Activated gamma-delta T cell treated with Interleukin-2 at 50 U/mL for 16 hours (primary cell): ENCODE data around the gene SLC2A13.
"Not testable (repeated sequence)": the region's sequence is repeated elsewhere in the genome, so short reads cannot be mapped to it uniquely, and the experiment has no call there.

ENCODE experiments used
- DNase-seq: peaks from one replicate; pipeline ENCODE4 v3.0.0-alpha.2; 2020

SLC2A13 gene

DNA sequence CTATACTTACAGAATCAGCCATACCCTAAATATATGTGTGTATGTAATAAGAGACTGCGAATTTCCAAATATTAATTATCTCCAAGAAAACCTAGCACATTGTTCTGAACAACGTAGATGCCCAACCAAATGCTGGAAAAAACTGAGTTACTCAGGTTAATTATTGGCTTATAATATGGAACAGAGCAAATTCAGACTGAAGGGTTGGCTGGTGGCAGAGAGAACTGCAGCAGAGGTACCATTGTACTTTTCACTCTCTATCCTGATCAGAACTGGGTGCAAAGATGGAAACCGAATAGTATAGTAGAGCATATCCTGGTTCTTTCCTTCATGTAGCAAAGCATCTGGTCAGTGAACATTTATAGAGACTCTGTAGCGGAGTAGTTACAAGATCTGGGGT is 185.7 kb downstream of the SLC2A13 start:
- no peak for DNase-seq

DNA sequence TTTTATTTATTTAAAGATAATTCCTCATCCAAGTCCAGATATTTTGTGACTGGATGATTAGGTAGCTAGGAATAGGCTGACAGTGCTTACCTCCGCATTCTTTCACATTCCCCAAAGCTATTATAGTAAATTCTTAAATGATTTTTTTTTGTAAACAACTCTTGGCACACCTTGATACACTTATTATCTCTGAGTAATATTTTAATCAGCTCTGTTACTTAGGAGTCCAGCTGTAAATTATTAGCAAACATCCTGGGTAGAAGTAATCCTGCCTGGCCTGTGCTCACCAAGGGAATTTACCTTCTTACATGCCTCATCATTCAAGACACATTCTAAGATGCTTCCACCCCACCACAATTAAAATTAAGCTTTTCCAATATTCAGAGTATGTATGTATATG is 186.1 kb downstream of the SLC2A13 start:
- DNase-seq, result no peak

DNA sequence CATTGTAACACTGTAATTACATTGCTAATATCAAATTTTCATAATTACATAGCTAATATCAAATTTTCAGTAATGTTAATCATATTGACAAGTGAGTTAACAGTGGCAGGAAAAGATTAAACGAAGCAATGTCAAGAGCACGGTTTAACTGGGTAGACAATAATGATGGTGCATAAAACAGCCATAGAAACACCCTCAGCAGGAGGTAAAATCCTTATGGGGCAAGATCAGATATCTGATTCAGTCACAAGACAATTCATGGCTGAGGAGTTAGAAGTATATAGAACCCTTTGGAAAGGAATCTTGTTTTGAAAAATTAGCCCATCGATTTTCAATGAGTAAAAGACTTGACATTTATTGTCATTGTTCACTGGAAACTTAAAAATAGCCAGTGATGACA is 190.6 kb downstream of the SLC2A13 start:
- no peak for DNase-seq

DNA sequence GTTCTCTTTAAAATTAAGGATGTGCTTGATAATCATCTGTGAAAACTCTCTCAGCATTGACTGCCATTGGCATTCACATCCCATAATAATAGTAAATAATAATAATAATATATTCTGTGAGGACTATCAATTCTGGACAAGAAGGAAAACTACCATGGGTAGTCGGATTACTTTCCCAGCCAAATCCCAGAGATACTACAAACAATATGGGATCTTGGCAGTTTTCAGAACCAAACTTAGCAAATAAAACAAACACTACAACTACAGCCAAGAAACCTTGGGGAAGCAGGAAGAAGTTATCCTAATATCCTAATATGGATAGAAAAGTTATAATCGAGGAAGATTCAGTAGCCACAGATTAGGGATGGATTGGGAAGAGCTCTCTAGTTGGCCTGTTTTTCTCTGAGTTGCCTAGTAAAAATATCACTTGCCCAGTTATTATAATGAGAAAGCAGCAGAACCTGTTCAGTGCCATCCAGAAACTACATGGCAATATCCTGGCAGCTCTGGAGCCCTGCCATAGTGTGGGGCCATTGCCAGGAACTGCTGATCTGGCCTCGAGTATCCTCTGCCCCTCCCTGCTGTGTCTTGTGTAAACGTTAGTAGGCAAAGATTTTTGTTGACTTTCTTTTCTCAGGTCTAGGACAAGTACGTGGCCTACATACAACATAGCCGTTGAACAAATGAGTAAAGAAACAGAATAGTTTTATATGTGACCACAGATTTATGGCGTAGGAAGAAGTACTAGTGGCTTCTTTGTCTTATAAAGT is 193.5 kb downstream of the SLC2A13 start:
- no peak for DNase-seq

DNA sequence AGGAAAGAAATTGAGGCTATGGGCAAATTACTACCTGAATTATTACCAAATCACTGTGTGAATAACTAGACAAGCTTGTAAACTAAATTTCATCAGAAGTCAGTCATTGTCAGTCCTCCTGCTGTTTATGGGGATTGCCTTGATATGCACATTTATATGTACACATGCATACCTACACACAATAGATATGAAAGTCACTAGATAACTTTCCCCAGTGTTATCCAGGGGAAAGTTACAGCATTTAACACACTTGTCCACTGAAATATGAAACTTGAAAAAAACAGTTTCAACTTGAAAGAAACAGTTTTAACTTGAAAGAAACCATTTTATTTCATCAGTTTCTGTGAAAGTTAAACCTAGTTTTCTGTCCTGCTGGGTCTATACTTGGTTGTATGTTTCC is 199.6 kb downstream of the SLC2A13 start:
- no peak for DNase-seq

DNA sequence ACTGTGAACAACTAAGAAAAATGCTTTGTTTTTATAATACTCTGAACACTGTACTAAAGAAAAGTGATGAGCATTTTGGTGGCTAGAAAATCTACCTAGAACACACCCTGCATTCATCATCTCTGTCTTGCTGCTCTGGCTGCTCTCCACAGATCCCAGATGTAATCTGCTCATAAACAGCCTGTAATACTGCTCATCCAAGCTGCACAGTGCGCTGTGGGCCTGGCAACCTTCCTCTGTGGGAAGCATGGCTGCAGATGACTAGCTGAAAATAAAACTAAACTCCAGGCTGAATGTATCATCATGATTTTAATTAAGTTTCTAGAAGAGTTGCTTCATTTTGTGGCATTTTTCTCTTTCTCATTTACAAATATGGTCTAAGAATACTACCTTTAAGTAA is 200.7 kb downstream of the SLC2A13 start:
- DNase-seq, result no peak

DNA sequence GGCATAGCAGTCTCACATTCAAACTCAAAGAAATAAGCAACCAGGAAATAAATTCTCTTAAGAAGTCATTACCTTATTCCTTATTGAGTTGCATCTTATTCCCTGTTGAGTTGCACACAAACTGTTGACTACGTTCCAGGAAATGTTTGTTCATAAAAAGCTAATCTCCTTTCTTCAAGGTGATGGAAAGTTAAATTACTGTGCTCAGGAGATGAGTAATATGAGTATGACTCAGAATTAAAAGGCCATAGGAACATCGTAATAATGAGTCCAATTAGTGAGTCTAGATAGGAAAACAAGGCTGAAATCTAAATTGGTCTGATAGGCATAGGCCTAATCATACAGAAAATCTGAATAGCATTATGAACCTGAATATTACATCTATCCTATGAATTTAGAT is 203.1 kb downstream of the SLC2A13 start:
- no peak for DNase-seq

DNA sequence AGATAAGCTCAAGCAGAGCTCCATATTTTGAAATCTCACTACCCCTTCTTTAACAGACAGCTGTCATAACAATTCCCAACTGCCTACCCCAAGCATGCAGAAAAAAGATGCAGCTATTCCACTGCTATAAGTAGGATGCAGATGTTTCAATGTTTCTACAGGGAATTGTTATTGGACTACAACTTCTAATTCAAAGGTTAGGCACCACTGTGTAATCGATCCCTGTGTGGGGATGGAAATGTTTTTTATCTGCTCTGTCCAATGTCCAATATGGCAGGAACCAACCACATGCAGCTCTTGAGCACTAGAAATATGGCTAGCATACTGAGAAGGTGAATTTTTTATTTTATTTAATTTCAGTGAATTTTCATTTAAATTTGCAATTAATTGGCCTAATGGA is 208.6 kb downstream of the SLC2A13 start:
- DNase-seq, result no peak

DNA sequence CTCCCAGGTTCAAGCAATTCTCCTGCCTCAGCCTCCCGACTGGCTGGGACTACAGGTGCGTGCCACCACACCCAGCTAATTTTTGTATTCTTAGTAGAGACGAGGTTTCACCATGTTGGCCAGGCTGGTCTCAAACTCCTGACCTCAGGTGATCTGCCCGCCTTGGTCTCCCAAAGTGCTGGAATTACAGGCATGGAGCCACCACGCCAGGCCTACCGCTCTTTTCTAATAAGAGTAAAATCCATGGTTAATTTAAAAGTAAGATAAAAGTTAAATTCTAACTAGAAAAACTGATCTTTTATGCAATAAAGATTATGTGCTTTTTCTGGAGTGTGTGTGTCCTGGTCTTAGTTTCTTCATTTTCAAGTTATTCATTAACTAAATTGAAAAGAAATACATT is 212.5 kb downstream of the SLC2A13 start:
- DNase-seq, result not testable (repeated sequence)

DNA sequence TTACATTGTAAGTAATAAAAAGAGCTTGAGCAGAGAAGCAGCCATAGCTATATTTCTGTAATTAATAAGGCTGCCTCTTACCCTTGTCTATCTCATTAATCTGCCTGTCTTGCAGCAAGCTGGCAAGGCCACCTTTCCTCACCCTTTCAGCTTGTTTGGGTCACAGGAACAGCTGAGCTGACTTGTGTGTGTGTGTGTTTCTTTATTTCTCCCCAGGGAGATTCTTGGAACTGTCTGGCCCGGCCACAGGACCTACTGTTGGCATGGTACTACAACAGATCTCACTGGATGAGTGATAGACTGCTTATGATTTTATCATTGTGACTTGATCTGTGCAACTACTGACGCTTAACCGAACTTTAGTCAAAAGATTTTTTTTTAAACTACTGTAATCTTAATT is 213.7 kb downstream of the SLC2A13 start:
- no peak for DNase-seq

DNA sequence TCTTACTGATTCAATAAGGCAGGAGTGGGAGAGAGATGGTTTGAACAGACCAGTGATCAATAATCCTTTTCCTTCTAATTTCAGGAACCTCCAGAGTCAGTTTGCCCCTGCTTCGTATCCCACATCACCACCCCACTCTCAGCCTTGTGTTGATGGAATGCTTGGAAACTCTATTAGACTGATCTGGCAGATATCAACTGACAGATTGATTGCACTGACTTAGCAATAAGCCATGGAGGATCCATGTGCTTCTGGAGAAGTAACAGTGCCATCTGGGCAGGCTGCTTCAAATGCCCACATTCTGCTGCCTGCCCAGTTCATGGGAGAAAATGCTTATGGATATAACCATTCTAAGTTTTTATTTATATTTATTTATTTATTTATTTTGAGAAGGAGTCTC is 218.0 kb downstream of the SLC2A13 start:
- DNase-seq, result no peak

DNA sequence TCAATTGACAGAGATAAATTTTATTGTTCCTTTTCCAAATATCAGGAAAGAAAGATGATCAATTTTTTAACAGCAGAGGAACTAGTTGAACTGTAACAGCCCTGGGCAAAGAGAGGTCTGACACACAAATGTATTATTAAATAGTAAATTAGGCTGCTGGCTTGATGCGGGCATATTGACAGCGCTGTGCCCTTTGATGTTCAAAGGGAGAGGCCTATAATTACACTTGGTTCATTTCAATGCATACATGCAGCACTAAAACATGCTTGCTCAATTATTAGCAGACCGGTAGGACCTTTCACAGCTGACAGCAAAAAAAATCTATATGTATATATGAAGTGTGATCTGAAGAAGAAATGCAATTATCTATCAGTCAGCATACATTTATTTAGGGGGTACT is 219.8 kb downstream of the SLC2A13 start:
- no peak for DNase-seq

DNA sequence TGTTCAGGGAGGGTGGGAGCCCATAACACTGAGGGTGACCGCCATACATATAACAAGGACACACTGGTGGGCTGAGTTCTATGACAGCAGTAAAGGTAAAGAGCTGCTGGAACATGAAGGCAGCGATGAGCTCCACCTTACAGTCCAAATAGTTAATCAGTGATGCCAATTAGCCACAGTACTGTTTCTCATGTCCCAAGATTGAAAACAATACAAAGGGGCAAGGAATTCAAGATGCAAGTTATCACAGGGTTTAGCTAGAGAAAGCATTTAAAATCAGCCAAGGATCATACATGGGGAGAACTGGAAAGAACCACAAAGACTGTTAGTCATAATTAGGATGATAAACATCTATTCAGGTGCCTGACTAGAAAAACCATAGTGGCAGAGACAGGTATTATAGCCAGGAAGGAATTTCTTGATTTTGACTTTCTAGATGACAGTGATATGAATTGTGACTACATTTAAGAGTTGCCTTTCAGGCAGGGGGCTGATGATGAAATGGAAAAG is 221.2 kb downstream of the SLC2A13 start:
- DNase-seq, result no peak

DNA sequence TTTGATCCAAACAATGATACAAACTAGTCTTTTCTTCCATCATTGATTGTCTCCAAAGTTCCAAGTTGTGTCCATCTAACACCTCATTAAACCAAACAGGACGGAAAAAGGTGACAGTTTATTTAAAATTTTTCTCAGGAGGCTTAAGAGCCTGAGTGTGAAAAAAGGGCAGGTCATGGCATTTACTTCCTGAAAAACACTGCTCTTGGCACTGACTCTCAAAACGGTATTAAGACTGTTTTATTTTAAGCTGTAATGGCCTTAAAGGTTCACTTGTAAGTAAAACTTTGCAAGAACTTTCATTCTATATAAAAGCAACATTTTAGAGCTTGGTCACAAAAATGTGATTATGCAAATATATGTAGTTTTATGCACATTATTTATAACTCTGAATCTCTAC is 222.5 kb downstream of the SLC2A13 start:
- no peak for DNase-seq

DNA sequence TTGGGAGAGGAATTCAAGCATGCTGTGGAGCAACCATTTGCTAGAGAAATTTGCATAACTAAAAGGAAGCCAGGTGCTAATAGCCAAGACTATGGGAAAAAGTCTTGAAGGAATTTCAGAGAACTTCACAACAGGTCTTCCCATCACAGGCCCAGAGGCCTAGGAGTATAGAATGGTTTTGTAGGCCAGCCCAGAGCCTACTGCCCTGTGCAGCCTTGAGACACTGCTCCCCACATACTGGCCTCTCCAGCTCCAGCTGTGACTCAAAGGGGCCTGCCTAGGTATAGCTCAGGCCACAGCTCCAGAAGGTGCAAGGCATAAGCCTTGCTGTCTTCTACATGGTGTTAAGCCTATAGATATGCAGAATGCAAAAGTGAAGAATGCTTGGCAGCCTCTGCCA is 227.1 kb downstream of the SLC2A13 start:
- no peak for DNase-seq

DNA sequence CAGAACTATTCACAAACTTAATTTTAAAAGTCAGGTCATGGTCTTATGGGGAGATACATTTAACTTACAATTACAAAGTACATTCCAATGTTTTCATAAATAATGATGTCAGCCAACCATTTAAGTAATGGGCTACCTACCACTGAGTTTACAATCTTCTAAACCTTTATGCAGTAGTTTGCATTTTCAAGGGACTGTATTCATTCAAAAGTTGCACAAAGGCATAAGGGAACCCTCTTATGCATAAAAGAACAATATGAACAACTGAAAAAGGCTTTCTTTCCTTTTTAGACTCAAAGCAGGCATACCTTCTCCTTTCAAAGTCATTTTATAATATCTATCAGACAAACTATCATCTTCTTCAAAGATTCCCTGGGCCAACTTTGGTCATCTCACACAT is 230.2 kb downstream of the SLC2A13 start:
- DNase-seq, result no peak

DNA sequence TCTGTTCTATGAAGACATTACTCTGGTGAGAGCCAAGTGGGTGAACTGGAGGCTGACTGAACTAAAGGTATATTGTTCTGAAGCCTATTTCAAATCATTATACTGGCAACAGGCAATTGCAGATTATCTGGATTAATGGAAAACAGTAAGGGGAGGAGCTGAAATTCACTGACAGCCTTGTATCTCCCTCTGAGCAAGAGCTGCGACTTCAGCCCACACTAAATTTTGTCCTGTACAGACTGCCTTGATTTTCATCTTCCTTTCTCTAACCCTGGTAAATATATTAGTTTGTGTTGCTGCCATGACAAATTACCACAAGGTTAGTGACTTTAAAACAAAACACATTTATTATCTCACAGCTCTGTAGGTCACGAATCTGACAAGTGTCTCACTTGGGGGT is 231.1 kb downstream of the SLC2A13 start:
- no peak for DNase-seq

DNA sequence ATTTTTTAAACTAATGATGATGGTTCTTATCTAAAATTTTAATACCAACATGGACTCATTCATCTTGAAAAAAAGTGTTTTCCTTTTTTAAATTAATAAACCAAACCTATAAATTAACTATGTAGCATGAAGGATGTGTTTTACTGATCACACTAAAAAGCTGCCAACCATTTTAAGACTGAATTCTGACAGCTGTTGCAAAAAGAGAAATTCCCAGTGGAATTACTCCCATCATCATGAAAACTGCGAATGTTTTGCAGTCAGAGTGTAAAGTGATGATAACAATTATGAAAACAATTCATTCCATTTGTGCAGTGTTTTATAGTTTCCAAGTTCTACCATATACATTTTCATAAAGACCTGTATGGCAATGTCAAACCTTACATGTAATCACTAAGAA is 232.8 kb downstream of the SLC2A13 start:
- DNase-seq, result no peak

DNA sequence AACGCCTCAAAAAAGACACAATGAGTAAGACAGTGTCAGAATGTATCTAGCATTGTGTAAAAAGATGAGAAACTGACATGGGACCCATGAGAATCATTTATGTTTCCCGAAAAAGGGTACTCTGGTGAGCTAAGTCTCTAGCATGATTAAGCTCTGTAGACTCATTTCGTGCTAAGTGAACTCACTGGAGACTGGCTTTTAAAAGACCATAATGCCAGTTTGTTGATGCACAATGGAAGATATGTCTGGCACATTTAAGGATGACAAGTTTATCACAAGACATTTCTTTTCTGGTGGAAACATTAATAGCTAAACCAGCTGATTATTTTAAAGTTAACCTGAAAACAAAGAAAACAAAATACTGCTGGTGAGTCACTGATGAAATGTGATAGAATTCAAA is 233.5 kb downstream of the SLC2A13 start:
- DNase-seq, result no peak

DNA sequence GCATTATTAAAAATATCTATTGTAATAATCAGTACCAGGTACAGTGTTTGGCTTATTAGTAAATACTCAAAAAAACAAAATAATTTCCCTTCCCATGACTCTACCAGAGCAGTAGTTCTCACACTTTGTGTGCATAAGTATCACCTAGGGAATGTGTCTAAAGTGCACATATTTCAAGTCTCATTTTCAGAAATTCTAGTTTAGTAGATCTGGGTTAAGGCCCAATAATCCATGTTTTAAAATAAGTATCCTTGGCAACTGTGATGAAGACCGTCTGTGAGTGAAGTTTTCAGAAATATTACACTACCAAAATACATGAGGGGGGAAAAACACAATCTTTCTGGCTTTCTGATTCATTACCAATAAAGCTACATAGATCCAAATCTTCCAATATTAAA is 237.6 kb downstream of the SLC2A13 start:
- no peak for DNase-seq

DNA sequence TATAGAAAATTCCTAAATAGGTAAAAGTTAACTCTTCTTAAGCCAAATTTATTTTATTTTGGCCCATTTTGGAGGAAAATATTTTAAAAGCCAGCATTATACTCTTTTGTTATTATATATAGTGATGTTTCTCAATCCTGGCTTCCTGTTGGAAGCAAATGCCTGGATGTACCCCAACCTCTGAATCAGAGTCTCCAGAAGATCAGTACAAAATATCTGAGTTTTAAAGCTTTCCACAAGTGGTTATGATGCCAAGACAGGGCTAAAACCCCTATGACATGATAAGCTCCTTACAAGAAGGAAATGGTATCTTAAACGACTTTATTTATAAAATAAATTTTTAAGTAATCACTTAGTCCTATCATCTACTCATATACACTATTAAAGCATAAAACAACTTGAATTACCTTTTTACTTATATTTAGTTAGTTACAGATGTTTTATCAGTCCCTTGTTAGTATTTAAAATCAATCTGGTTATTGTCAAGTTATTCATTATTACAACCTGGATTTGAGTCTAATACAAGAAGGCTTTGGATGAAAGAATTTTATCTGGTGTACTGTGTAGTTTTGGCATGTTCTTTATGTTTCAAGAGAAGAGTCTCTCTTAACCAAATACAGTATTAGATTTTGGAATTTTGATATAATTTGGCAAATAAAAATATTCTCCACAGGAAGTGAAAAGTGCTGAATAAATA is 238.1 kb downstream of the SLC2A13 start:
- no peak for DNase-seq

DNA sequence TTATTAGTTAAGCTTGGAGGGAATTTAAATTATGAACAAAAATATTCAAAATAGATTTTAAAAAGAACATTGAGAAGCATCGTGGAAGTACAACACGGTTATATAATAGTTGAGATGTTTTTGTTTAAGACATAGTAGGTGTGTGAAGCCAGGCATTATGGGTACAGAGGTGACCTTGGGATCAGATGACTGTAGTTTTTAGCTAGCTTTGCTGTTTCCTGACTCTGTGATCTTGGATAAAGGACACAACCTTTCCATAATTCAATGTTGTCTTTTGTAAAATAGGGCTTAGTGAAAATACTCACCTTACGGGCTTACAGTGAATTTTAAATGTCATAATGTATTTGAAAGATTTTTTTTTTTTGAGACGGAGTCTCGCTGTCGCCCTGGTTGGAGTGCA is 239.7 kb downstream of the SLC2A13 start:
- no peak for DNase-seq

DNA sequence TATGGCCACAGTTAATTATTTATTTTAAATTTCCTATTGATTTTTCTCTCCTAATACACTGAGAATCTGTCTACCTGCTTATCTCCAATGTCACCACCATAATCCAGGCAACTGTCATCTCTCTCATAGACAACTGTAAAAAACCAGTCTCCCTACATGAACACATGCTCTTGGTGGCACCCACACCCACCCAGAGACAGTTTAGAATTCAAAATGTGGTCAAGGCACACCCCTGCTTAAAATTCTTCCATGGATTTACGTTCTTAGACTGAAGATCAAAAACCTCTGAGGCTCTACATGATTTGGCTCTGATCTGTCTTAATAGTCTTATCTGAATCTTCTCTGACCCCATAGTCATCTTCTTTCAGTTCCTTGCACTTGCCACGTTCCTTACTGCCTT is 245.2 kb downstream of the SLC2A13 start:
- DNase-seq, result no peak

DNA sequence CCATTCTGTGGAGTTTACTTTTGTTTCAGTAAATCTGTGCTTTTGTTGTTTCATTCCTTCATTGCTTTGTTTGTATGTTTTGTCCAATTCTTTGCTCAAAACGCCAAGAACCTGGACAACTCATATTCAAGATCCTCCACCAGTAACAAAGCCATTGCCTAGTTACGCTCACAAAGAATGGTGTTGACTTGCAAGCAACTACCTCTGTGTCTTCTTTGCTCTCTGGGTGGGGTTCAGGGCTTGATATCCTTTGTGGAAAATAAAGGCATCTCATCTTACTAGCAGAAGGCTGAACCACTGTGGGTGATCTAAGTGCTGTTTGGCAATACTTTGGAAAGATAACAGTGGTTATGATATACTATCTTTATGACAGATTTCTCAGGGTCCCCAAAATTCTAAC is 252.9 kb downstream of the SLC2A13 start:
- DNase-seq, result no peak

DNA sequence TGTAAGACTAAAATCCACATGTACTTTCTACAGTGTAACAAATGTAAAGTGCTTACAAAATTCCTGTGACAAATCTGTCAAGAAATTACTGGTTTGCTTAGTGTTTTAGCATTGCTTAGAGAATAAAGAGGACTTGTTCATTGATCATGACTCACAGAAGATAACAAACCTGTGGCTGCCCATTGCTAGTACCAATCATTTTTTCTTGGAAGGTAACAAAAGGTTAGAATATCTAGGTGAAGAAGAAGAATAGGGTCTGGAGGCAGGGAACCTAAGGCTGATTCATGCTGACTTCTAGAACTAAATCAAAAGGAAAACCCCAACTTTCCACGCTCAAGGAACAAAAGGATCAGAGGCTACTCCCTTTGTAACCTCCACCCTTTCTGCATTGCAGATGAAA is 253.5 kb downstream of the SLC2A13 start:
- no peak for DNase-seq
